ENCODE data around the gene ANO8.

Gene ANO8

GRCh38 chr19:17347877-17348276 lies 13.2 kb upstream of the ANO8 start:
- DNase-seq (ENCODE audit: low spot score), result no peak

- no peak for DNase-seq (ENCODE audit: low spot score)
Measured at GRCh38 chr19:17347361-17347760, 12.7 kb upstream of the ANO8 start.

- peak; percentile 90 for DNase-seq (ENCODE audit: low spot score)
Measured at GRCh38 chr19:17346109-17346671, 11.5 kb upstream of the ANO8 start.

GRCh38 chr19:17341845-17342244 lies 7.2 kb upstream of the ANO8 start:
- DNase-seq (ENCODE audit: low spot score), result no peak

GRCh38 chr19:17341386-17341785 lies 6.7 kb upstream of the ANO8 start:
- no peak for DNase-seq (ENCODE audit: low spot score)

GRCh38 chr19:17340871-17341357 lies 6.3 kb upstream of the ANO8 start:
- DNase-seq (ENCODE audit: low spot score), result no peak

- no peak for DNase-seq (ENCODE audit: low spot score)
Measured at GRCh38 chr19:17340302-17340870, 5.7 kb upstream of the ANO8 start.

- DNase-seq (ENCODE audit: low spot score), result no peak
Measured at GRCh38 chr19:17339088-17339741, 4.6 kb upstream of the ANO8 start.

- DNase-seq (ENCODE audit: low spot score), result no peak
Measured at GRCh38 chr19:17338433-17339078, 3.9 kb upstream of the ANO8 start.

GRCh38 chr19:17337675-17338432 lies 3.2 kb upstream of the ANO8 start:
- DNase-seq (ENCODE audit: low spot score), result peak; percentile 75

- peak; percentile 94 for DNase-seq (ENCODE audit: low spot score)
Measured at GRCh38 chr19:17336872-17337674, 2.4 kb upstream of the ANO8 start, which contains the start of gene GTPBP3. Gene GTPBP3, plus strand, starts transcription at chr19:17337553. Its CDS starts 59 bp downstream, at chr19:17337612.

- DNase-seq (ENCODE audit: low spot score), result no peak
Measured at GRCh38 chr19:17335575-17335974, 920 bp upstream of the ANO8 start.

GRCh38 chr19:17333611-17334413 lies 843 bp downstream of the ANO8 start:
- no peak for DNase-seq (ENCODE audit: low spot score)

GRCh38 chr19:17332677-17333581 lies 1.7 kb downstream of the ANO8 start:
- DNase-seq (ENCODE audit: low spot score), result peak; percentile 49

GRCh38 chr19:17332360-17332676 lies 2.3 kb downstream of the ANO8 start:
- no peak for DNase-seq (ENCODE audit: low spot score)

- DNase-seq (ENCODE audit: low spot score), result no peak
Measured at GRCh38 chr19:17331045-17331558, 3.6 kb downstream of the ANO8 start.

GRCh38 chr19:17330262-17331044 lies 4.2 kb downstream of the ANO8 start:
- DNase-seq (ENCODE audit: low spot score), result no peak
